SK-N-SH treated with all-trans-retinoic acid at 6 μM for 48 hours (cell line): ENCODE measurements around the gene NFKBIZ.

Experiments
- ATAC-seq: fragments of 200-7000 bp; cut with Tn5 transposase; 3 replicates; pipeline ENCODE4 v1.9.1; 2020; ENCODE audit warnings: mild to moderate bottlenecking, moderate library complexity
- ARNTL ChIP-seq: fragments of 450-650 bp; formaldehyde crosslinking; IDR thresholded peaks from 2 replicates; pipeline ENCODE4 v1.5.0; 2020; ENCODE audit warnings: low read depth, mild to moderate bottlenecking, moderate library complexity, borderline replicate concordance
- BACH2 ChIP-seq: fragments of 250-450 bp; sonication (Bioruptor Pico); IDR thresholded peaks from 2 replicates; pipeline ENCODE4 v1.9.0; 2021; ENCODE audit warnings: mild to moderate bottlenecking, borderline replicate concordance
- CSDC2 ChIP-seq: fragments of 250-450 bp; sonication (Bioruptor Pico); IDR thresholded peaks from 2 replicates; pipeline ENCODE4 v1.5.0; 2020; ENCODE audit warnings: mild to moderate bottlenecking, moderate library complexity
- ESRRG ChIP-seq: fragments of 250-450 bp; sonication (Bioruptor Pico); IDR thresholded peaks from 2 replicates; pipeline ENCODE4 v1.6.1; 2021; ENCODE audit warnings: mild to moderate bottlenecking
- GLIS3 ChIP-seq: fragments of 250-450 bp; sonication (Bioruptor Pico); IDR thresholded peaks from 2 replicates; pipeline ENCODE4 v1.5.0; 2020; ENCODE audit warnings: mild to moderate bottlenecking, moderate library complexity
- ISL1 ChIP-seq: fragments of 250-450 bp; sonication (Bioruptor Pico); IDR thresholded peaks from 2 replicates; pipeline ENCODE4 v2.1.2; 2022; ENCODE audit warnings: mild to moderate bottlenecking, moderate library complexity
- OSR1 ChIP-seq: fragments of 250-450 bp; sonication (Bioruptor Pico); IDR thresholded peaks from 2 replicates; pipeline ENCODE4 v1.8.0; 2022; ENCODE audit warnings: moderate library complexity, mild to moderate bottlenecking, inconsistent platforms
- PPARA ChIP-seq: fragments of 250-450 bp; sonication (Bioruptor Pico); IDR thresholded peaks from 2 replicates; pipeline ENCODE4 v1.5.0; 2020; ENCODE audit warnings: mild to moderate bottlenecking, borderline replicate concordance
- RARB ChIP-seq: fragments of 250-450 bp; sonication (Bioruptor Pico); IDR thresholded peaks from 2 replicates; pipeline ENCODE4 v1.8.0; 2021; ENCODE audit warnings: mild to moderate bottlenecking, moderate library complexity
- SNAI2 ChIP-seq: fragments of 250-450 bp; sonication (Bioruptor Pico); IDR thresholded peaks from 2 replicates; pipeline ENCODE4 v1.5.0; 2020; ENCODE audit warnings: mild to moderate bottlenecking, moderate library complexity
- TOX ChIP-seq: fragments of 250-450 bp; sonication (Bioruptor Pico); IDR thresholded peaks from 2 replicates; pipeline ENCODE4 v1.8.0; 2021; ENCODE audit warnings: mild to moderate bottlenecking, moderate library complexity, borderline replicate concordance
- ZC3H10 ChIP-seq: fragments of 250-450 bp; sonication (Bioruptor Pico); IDR thresholded peaks from 2 replicates; pipeline ENCODE4 v1.5.1; 2021; ENCODE audit warnings: mild to moderate bottlenecking, moderate library complexity
- ZFP3 ChIP-seq: fragments of 250-450 bp; sonication (Bioruptor Pico); IDR thresholded peaks from 2 replicates; pipeline ENCODE4 v1.5.0; 2020; ENCODE audit warnings: mild to moderate bottlenecking, moderate library complexity
- ZFP30 ChIP-seq: fragments of 450-650 bp; formaldehyde crosslinking; IDR thresholded peaks from 2 replicates; pipeline ENCODE4 v1.5.0; 2022; ENCODE audit warnings: mild to moderate bottlenecking, moderate library complexity
- ZNF565 ChIP-seq: fragments of 450-650 bp; formaldehyde crosslinking; conservative IDR thresholded peaks from 2 replicates; pipeline ENCODE4 v1.5.0; 2020; ENCODE audit warnings: low read depth, mild to moderate bottlenecking, moderate library complexity
- ZNF70 ChIP-seq: fragments of 450-650 bp; formaldehyde crosslinking; IDR thresholded peaks from 2 replicates; pipeline ENCODE4 v1.5.0; 2020; ENCODE audit warnings: mild to moderate bottlenecking, moderate library complexity
- ZNF8 ChIP-seq: fragments of 450-650 bp; formaldehyde crosslinking; IDR thresholded peaks from 2 replicates; pipeline ENCODE4 v1.5.0; 2020; ENCODE audit warnings: mild to moderate bottlenecking, moderate library complexity
- TF ChIP-seq, protein P1 (sequence below): fragments of 250-450 bp; sonication (Bioruptor Pico); IDR thresholded peaks from 2 replicates; pipeline ENCODE4 v1.8.0; 2021; ENCODE audit warnings: low read depth, mild to moderate bottlenecking, moderate library complexity, borderline replicate concordance
- TF ChIP-seq, protein P2 (sequence below): fragments of 250-450 bp; sonication (Bioruptor Pico); IDR thresholded peaks from 2 replicates; pipeline ENCODE4 v1.5.1; 2020; ENCODE audit warnings: low read depth, mild to moderate bottlenecking, moderate library complexity
- TF ChIP-seq, protein P3 (sequence below): fragments of 250-450 bp; sonication (Bioruptor Pico); IDR thresholded peaks from 2 replicates; pipeline ENCODE4 v1.8.0; 2020; ENCODE audit warnings: mild to moderate bottlenecking, moderate library complexity, borderline replicate concordance
- TF ChIP-seq, protein P4 (sequence below): fragments of 250-450 bp; sonication (Bioruptor Pico); IDR thresholded peaks from 2 replicates; pipeline ENCODE4 v1.5.0; 2020; ENCODE audit warnings: mild to moderate bottlenecking, moderate library complexity

Gene NFKBIZ

DNA sequence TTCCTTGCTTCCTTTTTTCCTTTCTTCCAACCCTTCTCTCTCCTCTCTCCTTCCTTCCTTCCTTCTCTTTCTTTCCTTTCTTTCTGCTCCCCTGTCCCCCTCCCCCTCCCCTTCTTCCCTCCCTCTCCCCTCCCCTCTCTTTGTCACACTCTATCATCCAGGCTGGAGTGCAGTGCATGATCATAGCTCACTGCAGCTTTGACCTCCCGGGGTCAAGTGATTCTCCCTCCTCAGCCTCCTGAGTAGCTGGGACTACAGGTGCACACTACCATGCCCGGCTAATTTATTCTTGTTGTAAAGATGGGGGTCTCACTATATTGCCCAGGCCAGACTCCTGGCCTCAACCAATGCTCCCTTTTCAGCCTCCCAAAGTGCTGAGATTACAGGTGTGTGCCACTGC, 18.7 kb downstream of the NFKBIZ start:
- no peak for ATAC-seq
- TF ChIP-seq SNAI2 (CRISPR knock-in tag) (no peak), OSR1 (CRISPR knock-in tag) (no peak), ZC3H10 (CRISPR knock-in tag) (no peak), ZFP30 (CRISPR knock-in tag) (no peak), ESRRG (CRISPR knock-in tag) (no peak)

DNA sequence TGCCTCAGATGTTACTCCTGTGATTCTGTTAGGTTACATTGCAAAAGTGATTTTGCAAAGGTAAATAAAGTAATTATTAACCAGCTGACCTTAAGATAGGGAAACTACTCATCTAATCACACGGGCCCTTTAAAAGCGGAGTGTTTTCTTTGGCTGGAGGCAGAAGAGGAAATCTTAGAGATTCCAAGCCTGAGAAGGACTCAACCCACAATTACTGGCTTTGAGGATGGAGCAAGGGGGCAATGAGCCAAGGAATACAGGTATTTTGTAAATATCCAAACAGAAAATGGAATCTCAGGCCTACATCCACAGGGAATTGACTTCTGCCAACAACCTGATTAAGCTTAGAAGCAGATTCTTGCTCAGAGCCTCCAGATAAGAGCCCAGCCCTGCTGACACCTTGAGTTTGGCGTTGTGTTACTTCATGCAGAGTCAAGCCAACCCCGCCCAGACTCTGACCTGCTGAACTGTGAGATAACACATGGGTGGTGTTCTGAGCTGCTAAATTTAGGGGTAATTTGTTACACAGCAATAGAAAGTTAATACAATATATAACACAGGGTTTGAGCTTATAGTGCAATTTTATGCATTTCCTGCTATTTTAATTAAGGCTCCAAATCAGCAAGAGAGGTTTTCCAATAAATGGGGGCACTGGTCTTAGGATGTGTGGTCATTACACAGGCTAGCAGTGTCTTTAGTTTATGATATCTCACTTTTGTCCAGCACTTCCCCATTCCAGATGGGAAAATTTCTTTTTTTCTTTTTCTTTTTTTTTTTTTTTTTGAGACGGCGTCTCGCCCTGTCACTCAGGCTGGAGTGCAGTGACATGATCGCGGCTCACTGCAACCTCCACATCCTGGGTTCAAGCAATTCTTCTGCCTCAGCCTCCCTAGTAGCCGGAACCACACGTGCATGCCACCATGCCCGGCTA, 19.5 kb downstream of the NFKBIZ start:
- no peak for ATAC-seq
- no peak for TF ChIP-seq GLIS3 (CRISPR knock-in tag)
- TF ChIP-seq ISL1, result peak; percentile 45
- no peak for TF ChIP-seq ARNTL
- no peak for TF ChIP-seq TOX (CRISPR knock-in tag)
- TF ChIP-seq ESRRG (CRISPR knock-in tag), result no peak
- no peak for TF ChIP-seq RARB
- TF ChIP-seq ZFP3 (CRISPR knock-in tag), result no peak

DNA sequence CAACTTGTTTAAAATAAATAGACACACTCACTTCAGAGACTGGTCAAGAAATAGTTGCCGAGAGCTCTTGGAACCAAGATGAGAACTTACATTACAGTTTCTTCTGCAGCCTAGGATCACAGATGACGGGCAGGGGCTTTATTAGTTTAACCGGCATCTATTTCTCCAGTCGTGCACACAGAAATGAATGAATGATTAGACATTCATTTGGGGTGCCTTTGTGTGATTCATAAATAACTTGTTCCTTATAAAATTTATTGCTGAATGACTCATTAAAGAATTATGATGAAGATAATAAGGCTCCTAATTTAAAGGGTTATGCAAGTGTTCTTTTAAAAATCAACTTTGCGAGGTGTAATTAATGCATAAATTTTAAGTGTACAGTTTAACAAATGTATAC, 20.8 kb downstream of the NFKBIZ start:
- no peak for ATAC-seq
- TF ChIP-seq RARB (no peak), ARNTL (no peak), ZNF8 (CRISPR knock-in tag) (no peak), TOX (CRISPR knock-in tag) (no peak), CSDC2 (no peak), ZFP30 (CRISPR knock-in tag) (no peak)
- TF ChIP-seq, protein P1, sequence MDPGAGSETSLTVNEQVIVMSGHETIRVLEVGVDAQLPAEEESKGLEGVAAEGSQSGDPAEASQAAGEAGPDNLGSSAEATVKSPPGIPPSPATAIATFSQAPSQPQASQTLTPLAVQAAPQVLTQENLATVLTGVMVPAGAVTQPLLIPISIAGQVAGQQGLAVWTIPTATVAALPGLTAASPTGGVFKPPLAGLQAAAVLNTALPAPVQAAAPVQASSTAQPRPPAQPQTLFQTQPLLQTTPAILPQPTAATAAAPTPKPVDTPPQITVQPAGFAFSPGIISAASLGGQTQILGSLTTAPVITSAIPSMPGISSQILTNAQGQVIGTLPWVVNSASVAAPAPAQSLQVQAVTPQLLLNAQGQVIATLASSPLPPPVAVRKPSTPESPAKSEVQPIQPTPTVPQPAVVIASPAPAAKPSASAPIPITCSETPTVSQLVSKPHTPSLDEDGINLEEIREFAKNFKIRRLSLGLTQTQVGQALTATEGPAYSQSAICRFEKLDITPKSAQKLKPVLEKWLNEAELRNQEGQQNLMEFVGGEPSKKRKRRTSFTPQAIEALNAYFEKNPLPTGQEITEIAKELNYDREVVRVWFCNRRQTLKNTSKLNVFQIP, result no peak
- TF ChIP-seq, protein P2, sequence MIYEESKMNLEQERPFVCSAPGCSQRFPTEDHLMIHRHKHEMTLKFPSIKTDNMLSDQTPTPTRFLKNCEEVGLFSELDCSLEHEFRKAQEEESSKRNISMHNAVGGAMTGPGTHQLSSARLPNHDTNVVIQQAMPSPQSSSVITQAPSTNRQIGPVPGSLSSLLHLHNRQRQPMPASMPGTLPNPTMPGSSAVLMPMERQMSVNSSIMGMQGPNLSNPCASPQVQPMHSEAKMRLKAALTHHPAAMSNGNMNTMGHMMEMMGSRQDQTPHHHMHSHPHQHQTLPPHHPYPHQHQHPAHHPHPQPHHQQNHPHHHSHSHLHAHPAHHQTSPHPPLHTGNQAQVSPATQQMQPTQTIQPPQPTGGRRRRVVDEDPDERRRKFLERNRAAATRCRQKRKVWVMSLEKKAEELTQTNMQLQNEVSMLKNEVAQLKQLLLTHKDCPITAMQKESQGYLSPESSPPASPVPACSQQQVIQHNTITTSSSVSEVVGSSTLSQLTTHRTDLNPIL (CRISPR knock-in tag), result no peak
- TF ChIP-seq, protein P3, sequence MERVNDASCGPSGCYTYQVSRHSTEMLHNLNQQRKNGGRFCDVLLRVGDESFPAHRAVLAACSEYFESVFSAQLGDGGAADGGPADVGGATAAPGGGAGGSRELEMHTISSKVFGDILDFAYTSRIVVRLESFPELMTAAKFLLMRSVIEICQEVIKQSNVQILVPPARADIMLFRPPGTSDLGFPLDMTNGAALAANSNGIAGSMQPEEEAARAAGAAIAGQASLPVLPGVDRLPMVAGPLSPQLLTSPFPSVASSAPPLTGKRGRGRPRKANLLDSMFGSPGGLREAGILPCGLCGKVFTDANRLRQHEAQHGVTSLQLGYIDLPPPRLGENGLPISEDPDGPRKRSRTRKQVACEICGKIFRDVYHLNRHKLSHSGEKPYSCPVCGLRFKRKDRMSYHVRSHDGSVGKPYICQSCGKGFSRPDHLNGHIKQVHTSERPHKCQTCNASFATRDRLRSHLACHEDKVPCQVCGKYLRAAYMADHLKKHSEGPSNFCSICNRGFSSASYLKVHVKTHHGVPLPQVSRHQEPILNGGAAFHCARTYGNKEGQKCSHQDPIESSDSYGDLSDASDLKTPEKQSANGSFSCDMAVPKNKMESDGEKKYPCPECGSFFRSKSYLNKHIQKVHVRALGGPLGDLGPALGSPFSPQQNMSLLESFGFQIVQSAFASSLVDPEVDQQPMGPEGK (CRISPR knock-in tag), result no peak
- TF ChIP-seq, protein P4, sequence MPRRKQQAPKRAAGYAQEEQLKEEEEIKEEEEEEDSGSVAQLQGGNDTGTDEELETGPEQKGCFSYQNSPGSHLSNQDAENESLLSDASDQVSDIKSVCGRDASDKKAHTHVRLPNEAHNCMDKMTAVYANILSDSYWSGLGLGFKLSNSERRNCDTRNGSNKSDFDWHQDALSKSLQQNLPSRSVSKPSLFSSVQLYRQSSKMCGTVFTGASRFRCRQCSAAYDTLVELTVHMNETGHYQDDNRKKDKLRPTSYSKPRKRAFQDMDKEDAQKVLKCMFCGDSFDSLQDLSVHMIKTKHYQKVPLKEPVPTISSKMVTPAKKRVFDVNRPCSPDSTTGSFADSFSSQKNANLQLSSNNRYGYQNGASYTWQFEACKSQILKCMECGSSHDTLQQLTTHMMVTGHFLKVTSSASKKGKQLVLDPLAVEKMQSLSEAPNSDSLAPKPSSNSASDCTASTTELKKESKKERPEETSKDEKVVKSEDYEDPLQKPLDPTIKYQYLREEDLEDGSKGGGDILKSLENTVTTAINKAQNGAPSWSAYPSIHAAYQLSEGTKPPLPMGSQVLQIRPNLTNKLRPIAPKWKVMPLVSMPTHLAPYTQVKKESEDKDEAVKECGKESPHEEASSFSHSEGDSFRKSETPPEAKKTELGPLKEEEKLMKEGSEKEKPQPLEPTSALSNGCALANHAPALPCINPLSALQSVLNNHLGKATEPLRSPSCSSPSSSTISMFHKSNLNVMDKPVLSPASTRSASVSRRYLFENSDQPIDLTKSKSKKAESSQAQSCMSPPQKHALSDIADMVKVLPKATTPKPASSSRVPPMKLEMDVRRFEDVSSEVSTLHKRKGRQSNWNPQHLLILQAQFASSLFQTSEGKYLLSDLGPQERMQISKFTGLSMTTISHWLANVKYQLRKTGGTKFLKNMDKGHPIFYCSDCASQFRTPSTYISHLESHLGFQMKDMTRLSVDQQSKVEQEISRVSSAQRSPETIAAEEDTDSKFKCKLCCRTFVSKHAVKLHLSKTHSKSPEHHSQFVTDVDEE (CRISPR knock-in tag), result no peak
- TF ChIP-seq, all 23 proteins: peak for 0

DNA sequence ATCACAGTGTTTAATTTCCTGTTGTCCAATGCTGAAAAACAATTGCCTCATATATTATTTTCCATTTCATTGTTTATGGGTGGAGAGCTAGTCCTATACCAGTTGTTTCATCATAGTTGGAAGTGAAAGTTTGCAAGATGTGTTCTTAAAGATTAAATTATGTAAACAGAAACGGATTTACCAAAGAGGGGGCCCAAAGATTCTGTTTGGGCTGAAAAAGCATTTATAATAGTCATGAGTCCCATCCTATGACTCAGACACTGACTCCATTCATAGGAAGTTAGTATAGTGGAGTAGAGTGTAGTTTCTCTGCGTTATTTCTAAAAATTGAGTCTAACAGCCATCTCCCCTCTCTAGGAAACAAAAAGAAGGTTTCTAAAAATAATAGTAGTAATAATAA, 24.3 kb downstream of the NFKBIZ start:
- TF ChIP-seq ARNTL, result no peak
- TF ChIP-seq BACH2, result no peak
- no peak for TF ChIP-seq ZFP3 (CRISPR knock-in tag)
- no peak for TF ChIP-seq PPARA (CRISPR knock-in tag)
- no peak for TF ChIP-seq ZFP30 (CRISPR knock-in tag)
- no peak for TF ChIP-seq ZNF565 (CRISPR knock-in tag)
- no peak for TF ChIP-seq ZNF70 (CRISPR knock-in tag)
- TF ChIP-seq, protein P4 (CRISPR knock-in tag), result no peak
- no peak for TF ChIP-seq ESRRG (CRISPR knock-in tag)
- TF ChIP-seq, protein P3 (CRISPR knock-in tag), result no peak
- TF ChIP-seq SNAI2 (CRISPR knock-in tag), result no peak
- ATAC-seq, result peak; percentile 57
